ENCODE results near the gene PLAC8L1.
"Not testable (repeated sequence)": the region's sequence is repeated elsewhere in the genome, so short reads cannot be mapped to it uniquely, and the experiment has no call there.

The PLAC8L1 gene, protein sequence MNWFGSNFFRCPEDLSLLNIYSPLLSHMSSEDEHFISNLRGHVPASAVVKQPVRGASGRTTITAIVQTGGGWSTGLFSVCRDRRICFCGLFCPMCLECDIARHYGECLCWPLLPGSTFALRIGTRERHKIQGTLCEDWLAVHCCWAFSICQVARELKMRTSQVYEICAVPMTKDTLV

DNA sequence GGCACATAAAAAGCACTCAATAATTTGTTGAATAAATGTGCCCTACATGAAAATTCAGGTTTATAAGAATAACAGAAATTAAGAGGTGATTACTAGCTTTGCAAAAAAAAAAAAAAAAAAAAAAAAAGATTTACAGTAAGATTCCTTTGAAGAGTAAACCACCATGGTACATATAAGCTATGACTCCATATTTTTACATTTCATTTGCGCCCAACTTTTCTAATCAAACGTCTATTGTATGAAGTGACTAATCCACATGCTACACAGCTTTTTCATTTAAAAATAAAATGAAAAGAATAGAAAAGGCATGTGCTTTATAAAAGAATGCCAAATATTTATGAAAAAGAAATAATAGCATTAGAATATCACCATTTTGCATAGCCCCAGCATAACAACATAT lies at the start of gene PLAC8L1:
TSS of gene PLAC8L1 (minus strand) at position 101 of the 400 bp plus-strand sequence. CDS start 1,266 bp downstream, outside the sequence.
- DNase-seq (ENCODE audit: low read depth): no peak

DNA sequence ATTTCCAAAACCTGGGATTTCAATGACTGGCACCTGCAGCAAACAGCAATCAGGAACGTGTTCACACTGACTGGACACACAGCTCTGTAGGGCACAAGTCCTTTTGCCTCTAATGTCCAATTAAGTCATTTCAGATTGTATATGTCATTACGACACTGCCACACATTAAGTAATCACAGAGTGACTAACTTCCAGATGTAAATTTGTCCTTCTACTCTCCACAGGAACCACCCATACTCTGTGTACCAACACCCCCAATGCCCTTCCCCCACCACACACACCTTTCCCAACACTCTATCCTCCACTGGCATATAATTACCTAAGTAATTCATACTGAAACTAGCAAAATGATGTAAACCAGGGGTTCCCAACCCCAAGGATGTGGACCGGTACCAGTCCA lies 46.6 kb upstream of the PLAC8L1 start:
- no peak for DNase-seq (ENCODE audit: low read depth)

DNA sequence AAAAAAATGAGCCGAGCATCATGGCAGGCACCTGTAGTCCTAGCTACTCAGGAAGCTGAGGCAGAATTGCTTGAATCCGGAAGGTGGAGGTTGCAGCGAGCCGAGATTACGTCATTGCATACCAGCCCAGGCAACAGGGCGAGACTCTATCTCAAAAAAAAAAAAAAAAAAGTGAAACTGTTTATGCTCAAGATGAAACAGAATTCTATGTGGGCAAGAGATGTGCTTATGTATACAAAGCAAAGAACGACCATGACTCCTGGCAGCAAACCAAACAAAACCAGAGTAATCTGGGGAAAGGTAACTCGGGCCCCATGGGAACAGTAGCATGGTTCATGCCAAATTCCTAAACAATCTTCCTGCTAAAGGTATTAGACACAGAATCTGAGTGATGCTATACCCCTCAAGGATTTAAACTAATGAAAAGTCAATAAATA lies 32.6 kb upstream of the PLAC8L1 start:
- DNase-seq (ENCODE audit: low read depth): no peak

DNA sequence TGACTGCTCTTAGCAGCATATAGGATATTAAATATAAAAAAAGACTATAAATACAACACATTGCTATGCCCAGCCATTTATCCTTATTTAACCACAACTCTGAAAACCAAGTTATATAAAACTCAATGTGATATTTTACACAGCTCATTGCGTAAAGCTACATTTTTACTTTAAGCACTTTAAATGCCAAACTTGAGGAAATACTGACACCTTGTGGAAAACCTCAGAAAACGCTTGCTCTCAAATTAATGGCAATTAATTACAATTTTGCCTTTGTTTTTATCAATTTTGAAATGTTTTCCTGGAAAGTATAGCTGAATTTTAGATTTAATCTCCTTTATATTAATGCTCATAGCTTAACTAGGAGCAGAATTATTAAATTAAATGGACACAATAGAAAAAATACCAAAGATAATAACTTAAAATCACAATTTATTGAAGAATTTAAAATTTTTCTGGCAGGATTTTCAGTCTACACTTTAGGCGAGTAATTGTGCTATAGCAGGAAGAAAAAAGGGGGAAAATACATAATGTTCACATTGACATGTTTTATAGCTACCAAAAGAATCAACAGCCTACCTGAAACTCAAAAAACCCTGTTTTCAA lies 25.2 kb upstream of the PLAC8L1 start:
- peak; percentile 12 for DNase-seq (ENCODE audit: low read depth)

DNA sequence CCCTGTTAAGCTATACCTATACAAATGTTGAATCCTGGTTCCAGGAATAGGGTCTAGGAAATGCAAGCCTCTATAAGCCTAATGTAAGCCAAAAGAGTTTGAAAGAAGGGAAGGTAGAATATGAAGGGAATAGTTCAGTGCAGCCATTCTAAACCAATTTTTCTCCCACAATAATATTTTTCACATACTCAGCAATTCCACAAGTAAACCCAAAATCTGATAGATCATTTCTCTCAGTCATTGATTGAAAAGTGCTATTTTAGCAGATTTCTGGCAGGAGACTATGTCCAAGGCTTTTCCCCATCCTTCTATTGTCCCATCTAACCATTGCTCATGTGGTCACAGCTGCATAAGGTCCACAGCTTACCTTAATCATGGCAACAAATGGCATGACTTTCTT lies 20.7 kb upstream of the PLAC8L1 start:
- DNase-seq (ENCODE audit: low read depth): no peak

DNA sequence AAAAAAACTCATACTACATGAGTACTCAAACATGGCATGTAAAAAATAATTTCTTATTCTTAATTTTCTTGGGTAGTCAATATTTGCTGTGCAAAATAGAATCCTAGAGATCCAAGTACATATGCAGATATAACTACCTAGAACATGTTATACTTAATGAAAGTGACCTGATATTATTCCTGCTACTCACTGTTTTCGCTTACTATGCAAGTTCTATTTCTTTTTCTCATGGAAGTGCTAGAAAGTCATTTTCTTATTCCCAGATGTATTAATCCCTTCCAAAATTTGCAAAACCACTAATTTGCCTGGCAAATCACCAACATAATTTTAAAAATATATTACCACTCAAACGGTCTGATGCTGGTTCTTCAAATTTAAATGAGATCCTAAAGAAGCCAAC lies 19.2 kb upstream of the PLAC8L1 start:
- DNase-seq (ENCODE audit: low read depth): no peak

DNA sequence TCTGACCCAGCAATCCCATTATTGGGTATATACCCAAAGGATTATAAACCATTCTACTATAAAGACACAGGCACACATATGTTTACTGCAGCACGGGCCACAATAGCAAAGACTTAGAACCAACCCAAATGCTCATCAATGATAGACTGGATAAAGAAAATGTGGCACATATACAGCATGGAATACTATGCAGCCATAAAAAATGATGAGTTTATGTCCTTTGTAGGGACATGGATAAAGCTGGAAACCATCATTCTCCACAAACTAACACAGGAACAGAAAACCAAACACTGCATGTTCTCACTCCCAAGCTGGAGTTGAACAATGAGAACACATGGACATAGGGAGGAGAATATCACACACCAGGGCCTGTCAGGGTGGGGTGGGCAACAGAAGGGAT lies 16.1 kb upstream of the PLAC8L1 start:
- DNase-seq (ENCODE audit: low read depth): not testable (repeated sequence)

DNA sequence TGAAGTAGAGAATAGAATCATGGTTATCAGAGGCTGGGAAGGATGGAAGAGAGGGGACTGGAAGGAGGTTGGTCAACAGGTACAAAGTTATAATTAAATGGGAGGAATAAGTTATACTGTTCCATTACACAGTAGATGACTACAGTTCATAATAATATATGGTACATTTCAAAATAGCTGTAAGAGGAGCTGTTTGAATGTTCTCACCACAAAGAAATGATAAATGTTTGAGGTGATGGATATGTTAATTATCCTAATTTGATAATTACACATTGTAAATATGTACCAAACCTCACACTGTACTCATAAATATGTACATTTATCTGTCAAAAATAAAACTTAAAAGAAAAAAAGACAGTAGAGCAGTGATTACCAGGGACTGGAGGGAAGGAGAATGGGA lies 12.9 kb upstream of the PLAC8L1 start:
- no peak for DNase-seq (ENCODE audit: low read depth)

DNA sequence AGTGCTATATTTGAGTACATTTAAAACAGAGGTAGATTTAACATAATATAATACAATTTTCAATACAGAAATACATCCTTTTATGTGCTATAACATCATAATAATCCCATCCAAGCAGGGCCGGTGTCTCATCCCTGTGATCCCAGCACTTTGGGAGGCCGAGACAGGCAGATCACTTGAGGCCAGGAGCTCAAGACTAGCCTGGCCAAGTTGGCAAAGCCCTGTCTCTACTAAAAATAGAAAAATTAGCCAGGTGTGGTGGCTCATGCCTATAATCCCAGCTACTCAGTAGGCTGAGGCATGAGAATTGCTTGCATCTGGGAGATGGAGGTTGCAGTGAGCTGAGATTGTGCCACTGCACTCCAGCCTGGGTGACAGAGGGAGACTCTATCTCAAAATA lies 11.8 kb upstream of the PLAC8L1 start:
- DNase-seq (ENCODE audit: low read depth): not testable (repeated sequence)

DNA sequence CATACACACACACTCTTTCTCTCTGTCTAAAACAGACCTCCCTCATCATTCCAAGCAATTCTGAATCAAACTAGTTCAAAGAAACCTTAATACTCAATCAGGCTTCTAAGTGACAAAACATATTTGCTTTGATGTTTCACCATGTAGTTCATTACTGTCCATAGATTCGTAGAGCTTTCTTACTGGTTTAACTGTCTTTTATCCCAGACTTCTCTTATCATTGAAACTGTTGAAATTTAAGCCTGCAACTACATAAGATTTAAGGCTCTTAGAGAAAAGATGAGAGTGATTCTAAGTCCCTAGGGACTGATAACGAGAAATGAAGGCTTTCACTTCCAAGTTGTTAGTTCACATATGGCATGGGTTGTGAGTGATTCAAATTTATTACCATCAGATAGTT lies 11.0 kb upstream of the PLAC8L1 start:
- DNase-seq (ENCODE audit: low read depth): no peak

DNA sequence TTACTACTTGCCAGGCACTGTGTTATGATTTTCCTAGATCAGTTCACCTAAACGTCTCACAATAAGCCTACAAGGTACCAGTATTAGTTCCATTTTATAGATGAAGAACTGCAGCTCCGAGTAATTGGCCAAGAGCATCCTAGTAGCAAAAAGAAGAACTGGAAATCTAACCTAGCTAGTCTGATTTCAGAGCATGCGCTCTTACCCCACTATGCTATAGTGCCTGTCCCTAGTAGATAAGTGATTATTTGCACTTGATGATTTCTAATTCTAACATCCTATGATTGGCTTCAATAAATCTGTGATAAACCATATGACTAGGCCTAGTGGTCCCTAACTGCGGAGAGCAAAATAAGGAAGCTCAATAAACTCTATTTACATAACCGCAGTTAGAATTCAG lies 7.1 kb upstream of the PLAC8L1 start:
- DNase-seq (ENCODE audit: low read depth): no peak

DNA sequence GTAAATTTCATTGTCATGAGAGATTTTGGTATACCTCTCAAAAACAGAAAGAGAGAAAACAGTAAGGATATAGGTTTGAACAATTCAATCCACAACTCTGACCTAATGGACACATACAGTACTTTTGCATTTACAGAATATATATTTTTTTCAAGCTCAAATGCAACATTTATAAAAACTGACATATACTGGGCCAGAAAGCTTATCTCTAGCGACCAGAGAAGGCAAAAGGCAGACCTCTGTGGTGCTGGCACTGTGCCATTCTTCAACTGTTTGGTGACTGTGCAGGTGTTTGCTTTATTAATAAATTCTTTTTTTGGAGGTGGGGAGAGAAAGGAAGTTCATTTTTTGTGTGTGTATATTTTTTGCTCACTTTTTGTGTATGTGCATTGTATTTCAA lies 6.0 kb upstream of the PLAC8L1 start:
- DNase-seq (ENCODE audit: low read depth): no peak

DNA sequence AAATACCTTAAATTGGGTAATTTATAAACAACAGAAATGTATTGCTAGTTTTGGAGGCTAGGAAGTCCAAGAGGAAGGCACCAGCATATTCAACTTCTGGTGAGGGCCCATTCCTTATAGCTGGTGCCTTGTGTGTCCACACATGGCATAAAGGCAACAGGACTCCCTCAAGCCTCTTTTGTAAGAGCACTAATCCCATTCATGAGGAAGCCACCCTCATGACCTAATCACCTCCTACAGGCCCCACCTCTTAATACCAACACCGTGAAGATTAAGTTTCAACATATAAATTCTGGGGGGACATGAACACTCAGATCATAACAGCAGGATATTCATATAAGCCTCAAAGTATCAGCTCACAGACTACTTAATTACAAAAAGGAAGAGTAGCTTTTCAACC lies 4.0 kb upstream of the PLAC8L1 start:
- DNase-seq (ENCODE audit: low read depth): no peak

DNA sequence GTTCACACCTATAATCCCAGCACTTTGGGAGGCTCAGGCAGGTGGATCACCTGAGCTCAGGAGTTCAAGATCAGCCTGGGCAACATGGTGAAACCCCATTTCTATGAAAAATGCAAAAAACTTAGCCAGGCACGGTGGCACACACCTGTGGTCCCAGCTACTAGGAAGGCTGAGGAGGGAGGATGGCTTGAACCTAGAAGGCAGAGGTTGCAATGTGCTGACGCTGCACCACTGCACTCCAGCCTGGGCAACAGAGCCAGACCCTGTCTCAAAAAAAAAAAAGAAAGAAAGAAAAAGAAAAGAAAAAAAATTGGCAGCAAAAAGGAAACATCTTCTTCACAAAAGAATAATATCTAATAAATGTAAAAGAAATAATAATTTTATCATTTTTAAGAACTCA lies 3.5 kb upstream of the PLAC8L1 start:
- not testable (repeated sequence) for DNase-seq (ENCODE audit: low read depth)

DNA sequence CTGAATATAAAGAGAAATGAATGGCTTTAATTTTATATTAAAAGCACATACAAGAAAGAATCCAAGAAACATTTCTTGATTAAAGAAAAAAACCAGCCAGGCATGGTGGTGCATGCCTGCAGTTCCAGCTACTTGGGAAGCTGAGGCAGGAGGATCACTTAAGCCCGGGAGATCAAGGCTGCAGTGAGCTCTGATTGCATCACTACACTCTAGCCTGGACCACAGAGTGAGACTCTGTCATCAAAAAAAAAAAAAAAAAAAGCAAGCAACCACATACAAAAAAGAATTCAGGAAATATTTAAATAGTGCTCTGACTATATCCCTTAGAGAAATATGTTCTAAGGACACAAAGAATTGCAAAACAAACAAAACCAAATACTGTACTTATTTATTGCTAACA lies 2.5 kb upstream of the PLAC8L1 start:
- DNase-seq (ENCODE audit: low read depth): peak; percentile 17

DNA sequence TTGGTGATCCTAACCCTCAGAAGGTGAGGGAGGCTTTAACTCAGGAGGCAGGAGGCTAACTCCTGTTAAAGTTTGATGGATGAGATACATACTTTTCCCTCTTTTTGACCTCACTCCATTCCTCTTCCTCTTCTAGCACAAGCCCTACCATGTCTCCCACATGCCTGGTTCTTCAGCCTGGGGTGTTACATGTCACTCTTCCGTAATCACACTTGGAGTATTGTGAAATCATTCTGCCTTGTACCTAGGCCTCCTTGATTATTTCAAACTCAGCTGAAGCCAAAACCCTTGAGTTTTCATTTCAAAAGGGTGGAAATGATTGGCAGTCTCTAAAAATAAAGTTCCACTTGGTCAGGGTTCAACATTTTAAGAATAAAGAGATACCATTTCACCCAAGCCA lies 1.8 kb downstream of the PLAC8L1 start:
- DNase-seq (ENCODE audit: low read depth): no peak

DNA sequence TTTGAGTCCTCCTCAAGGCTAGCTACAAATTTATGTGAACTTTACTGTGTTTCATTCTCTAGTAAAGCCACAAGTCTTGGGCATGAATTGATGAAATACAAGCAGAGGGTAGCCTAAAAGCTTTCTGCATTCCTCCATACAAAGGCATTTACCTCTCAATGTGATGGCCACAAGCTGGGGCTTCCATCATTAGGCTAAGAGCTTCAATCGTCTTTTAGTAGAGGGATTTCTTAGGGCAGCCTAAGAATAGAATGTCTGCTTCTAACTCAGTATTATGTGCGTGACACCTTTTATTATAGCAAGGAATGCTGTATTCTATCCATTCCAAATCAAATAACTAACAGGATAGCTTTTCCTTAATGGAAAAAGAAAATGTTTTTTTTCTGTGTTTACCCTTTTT lies 3.7 kb downstream of the PLAC8L1 start:
- no peak for DNase-seq (ENCODE audit: low read depth)

DNA sequence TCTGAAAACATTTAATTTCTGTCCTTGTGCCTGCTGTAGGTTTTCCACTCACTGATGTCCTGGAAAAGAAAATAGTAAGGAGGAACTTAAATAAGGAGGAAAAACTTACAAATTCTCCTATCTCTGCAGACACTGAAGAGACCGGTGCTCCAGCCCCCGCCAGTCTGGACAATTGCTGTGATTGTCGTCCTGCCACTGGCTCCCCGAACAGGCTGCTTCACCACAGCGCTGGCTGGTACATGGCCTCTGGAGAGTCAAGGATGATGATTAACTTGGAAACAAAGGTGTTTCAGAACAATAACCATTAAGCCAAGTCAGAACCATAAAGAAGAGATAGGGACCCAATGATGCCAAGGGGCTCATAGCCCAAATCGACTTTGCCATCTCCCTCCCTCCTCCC lies 7.3 kb downstream of the PLAC8L1 start:
- DNase-seq (ENCODE audit: low read depth): no peak

DNA sequence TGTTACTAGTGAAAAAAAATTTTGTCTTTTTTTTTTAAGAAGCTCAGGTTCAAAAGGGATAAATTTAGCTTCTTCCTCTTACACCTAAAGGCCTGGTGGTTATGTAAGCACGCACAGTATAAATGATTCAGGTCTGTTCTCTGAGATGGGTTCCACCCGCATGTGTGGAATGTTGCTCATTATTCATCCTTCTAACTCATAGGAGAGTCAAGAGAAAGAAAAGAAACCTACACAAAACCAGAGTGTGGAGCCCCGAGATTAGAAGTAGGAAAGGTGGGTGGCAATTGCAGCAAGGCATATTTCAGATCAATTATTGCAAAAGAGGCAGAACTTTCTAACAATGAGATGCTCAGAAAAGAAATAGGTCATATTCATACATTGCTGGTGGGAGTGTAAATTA lies 13.5 kb downstream of the PLAC8L1 start:
- no peak for DNase-seq (ENCODE audit: low read depth)

DNA sequence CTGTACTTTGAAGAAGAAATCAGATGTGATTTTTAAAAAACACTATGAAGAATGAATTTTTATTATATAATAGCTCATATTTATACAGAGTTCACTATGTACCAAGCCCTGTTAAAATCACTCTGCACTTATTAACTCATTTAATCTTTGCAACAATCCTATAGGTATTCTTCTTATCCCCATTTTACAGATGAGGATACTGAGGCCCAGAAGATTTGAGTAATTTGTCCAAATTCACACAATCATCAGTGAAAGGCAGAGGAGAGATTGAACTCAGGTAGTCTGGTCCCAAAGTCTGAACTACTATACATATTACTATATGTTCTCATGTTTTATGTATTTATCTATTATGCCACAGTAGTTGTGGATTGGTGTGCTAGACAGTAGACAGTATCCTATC lies 16.1 kb downstream of the PLAC8L1 start:
- DNase-seq (ENCODE audit: low read depth): no peak

DNA sequence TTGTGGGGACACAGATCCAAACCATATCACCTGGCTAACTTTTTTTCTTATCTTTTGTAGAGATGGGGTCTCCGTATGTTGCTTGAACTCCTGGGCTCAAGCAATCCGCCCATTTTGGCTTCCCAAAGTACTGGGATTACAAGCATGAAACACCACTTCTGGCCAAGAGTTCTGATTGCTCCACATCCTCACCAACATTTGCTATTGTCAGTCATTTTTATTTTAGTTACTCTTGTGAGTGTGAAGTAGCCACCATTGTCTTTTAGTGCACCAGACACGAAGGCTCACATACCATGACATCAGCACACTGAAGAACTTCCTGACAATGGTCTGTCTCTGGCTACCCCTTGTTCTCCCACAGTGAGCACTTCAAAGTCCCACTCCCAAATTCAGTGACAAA lies 17.3 kb downstream of the PLAC8L1 start:
- DNase-seq (ENCODE audit: low read depth): no peak

DNA sequence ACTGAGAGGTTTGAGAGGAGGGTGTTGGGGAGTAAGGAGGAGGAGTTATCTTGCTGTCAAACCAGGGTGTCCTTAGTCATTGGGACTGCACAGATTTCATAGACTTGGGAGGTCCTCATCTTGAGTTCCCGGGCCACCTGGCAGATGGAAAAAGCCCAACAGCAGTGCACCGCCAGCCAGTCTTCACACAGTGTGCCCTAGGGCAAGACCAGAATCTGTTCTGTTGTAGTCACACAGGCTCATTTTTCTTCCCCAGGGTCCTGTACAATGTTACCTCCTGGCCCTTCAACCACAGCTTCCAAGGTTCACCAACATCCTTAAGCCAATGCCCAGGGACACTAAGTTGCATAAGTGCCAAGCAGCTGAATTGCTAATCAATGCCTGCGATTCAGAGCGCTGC lies 21.0 kb downstream of the PLAC8L1 start:
- DNase-seq (ENCODE audit: low read depth): no peak

DNA sequence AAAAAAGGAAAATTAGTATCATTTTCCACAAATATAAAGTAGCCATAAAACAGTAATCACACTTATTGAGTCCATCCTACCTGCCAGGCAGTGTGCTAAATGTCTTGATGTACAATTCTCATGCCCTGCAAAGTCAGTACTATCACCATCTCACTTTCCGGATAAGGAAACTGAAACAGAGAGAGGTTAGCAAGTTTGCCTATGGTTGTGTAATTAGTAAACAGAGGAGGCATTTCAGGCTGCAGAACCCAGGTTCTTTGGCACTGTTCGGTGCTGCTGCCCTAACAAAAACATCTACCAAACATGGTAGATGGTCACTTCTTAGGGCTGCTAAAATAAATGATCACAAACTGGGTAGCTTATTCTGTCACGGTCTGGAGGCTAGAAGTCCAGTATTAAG lies 22.6 kb downstream of the PLAC8L1 start:
- DNase-seq (ENCODE audit: low read depth): no peak

DNA sequence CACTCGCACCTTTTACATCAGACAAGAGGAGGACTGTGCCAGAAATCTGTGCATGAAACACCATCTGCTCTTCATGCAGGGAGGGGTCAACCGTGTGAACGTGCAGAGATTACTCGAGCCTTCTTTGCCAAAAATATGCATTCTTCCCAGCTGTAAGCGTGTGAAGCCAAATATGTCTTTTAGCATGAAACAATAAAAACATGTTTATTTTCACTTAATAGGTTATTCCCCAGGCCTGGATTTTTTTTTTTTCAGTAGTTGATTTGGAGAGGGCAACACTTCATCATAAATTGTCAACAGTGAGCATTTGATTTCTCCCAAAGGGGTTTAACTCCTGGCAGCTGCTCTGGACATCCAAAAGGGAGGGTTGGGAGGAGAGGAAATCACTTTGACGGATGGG lies 23.8 kb downstream of the PLAC8L1 start:
- peak; percentile 12 for DNase-seq (ENCODE audit: low read depth)

Data from GM04504 (cell line).